Measurements from ENCODE around the gene GNAZ. TPM values are rescaled to one million over a fixed set of nuclear protein-coding genes. Genes with fewer than 3 reads are reported as not detected.

GNAZ gene
- polyA plus RNA-seq, 1 experiment, result 12.6 TPM

DNA sequence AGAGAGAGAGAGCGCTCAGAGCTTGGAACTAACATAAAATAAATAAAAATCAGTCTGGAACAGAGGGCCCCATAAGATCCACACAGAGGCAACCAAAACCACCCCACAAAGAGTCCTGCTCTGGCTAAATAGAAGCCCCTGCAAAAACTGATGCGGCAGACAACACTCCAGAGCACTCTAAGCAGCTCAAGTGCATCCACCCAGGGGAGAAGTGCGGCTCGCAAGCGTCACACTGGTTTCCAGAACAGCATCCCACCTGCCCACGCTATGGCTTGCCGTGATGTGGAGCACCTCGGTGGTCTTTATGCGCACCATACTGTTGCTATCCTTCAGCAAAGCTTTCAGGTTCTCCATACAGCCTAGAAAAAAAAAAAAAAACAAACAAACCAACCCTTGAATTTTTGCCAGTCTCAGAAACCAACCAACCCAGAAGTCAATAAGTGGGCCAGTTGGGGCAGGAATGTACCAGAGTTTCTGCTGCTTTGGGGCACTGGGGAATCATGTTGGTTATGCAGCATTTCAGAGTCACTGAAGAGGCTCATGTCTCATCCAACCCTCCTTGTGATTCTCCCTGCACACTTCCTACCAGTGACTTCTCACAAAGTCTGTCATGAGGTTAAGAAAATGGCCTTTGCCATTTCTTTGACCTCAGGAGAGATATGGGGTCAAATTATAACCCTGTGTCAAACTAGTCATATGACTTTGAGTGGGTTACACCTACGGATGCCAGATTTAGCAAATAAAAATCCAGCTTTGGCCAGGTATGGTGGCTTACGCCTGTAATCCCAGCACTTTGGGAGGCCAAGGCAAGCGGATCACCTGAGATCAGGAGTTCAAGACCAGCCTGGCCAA is 68.5 kb downstream of the GNAZ start:
- ChIA-PET CTCF (interaction anchor here (0.7 to 2.4 kb wide), 6 partner anchors 8 to 183 kb away, joined by 3 to 20 read pairs (median 11); no protein-coding TSS in a partner anchor), POLR2A (interaction anchor here (0.5 kb wide), 1 partner anchor 1389 kb away, joined by 3 read pairs; no protein-coding TSS in a partner anchor)
- Histone ChIP-seq H3K27me3 (ENCODE audit: control insufficient read depth, insufficient read depth, low read length) (0 out of 2 replicates have a peak, but pooled peaks cover 1% of the 10 kb centered on the region), H3K4me3 (ENCODE audit: low read depth, low read length) (no peak overlapping the region), H3K36me3 (ENCODE audit: control insufficient read depth, insufficient read depth, low read length) (no peaks in the 10 kb centered on the region)
- TF ChIP-seq, protein P1, sequence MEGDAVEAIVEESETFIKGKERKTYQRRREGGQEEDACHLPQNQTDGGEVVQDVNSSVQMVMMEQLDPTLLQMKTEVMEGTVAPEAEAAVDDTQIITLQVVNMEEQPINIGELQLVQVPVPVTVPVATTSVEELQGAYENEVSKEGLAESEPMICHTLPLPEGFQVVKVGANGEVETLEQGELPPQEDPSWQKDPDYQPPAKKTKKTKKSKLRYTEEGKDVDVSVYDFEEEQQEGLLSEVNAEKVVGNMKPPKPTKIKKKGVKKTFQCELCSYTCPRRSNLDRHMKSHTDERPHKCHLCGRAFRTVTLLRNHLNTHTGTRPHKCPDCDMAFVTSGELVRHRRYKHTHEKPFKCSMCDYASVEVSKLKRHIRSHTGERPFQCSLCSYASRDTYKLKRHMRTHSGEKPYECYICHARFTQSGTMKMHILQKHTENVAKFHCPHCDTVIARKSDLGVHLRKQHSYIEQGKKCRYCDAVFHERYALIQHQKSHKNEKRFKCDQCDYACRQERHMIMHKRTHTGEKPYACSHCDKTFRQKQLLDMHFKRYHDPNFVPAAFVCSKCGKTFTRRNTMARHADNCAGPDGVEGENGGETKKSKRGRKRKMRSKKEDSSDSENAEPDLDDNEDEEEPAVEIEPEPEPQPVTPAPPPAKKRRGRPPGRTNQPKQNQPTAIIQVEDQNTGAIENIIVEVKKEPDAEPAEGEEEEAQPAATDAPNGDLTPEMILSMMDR (IDR thresholded peaks at IDR 0.05; ENCODE audit: insufficient read depth, low read depth, low read length), result no peak
- no peak for DNase-seq (ENCODE audit: low read depth)

DNA sequence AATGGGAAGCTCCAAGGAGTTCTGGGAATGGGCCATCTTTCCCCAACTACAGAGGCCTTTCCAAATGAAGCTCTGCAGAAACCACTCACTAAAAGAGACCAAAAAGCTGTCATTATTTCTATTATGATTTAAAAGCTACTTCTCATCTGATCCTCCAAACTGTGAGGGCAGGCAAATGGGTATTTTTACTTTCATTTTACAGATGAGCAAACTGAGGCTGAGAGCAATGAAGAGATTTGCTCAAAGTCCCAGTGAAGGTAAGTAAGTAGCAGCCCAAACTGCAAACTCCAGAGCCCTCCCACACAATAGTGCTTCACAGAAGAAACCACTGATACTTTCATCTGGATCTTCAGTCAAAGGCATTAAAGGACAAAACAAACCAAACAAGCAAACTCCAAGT is 70.1 kb downstream of the GNAZ start:
- H3K27me3 ChIP-seq (ENCODE audit: control insufficient read depth, insufficient read depth, low read length), result no peaks in the 10 kb centered on the region
- no peak overlapping the region for H3K4me3 ChIP-seq (ENCODE audit: low read depth, low read length)
- H3K36me3 ChIP-seq (ENCODE audit: control insufficient read depth, insufficient read depth, low read length), result no peaks in the 10 kb centered on the region
- ChIA-PET CTCF (interaction anchor here (0.6 to 2.3 kb wide), 5 partner anchors 10 to 751 kb away, joined by 3 to 10 read pairs (median 5); no protein-coding TSS in a partner anchor), POLR2A (no interaction called here)
- TF ChIP-seq, protein P1 (IDR thresholded peaks at IDR 0.05; ENCODE audit: insufficient read depth, low read depth, low read length), result no peak
- no peak for DNase-seq (ENCODE audit: low read depth)

DNA sequence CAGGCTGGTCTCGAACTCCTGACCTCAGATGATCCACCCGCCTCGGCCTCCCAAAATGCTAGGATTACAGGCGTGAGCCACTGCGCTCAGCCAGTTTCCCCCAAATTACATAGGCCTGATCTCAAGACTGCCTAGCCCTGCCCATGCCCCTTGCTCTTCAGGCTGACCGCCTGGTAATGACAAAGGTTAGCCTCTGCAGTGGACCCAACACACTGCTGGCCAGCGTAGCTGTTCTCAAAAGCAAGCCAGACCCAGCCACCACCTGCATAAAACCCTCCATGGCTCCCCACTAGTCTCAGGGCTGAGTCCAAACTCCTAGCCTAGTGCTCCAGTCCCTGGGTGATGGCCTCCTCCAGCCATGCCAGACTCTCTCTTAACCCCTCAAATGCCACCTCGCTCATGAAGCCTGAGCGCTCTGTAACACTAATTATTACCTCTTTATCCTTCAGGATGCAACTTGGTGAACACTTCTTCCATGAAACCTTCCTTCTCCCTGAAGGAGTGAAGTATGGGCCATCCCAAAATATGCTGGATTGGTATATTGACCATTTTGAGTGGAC is 72.3 kb downstream of the GNAZ start:
- POLR2A ChIA-PET, result no interaction called here
- no peaks in the 10 kb centered on the region for H3K27me3 ChIP-seq (ENCODE audit: control insufficient read depth, insufficient read depth, low read length)
- TF ChIP-seq, protein P1 (IDR thresholded peaks at IDR 0.05; ENCODE audit: insufficient read depth, low read depth, low read length), result no peak
- no peak overlapping the region for H3K4me3 ChIP-seq (ENCODE audit: low read depth, low read length)
- H3K36me3 ChIP-seq (ENCODE audit: control insufficient read depth, insufficient read depth, low read length), result no peaks in the 10 kb centered on the region
- CTCF ChIA-PET, result no interaction called here
- DNase-seq (ENCODE audit: low read depth), result no peak

DNA sequence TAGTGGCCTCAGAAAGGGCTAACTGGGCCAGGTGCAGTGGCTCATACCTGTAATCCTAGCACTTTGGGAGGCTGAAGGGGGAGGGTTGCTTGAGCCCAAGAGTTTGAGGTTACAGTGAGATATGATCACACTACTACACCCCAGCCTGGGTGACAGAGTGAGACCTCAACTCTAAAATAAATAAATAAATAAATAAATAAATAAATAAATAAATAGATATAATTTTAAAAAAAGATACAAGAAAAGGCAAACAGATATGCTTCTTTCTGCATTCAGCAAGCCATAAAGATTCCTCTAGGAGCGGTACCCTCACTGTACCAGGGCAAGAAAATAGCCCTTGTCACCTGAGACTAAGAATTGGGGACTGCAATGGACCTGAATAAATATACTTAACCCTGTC is 72.8 kb downstream of the GNAZ start:
- DNase-seq (ENCODE audit: low read depth), result no peak
- Histone ChIP-seq H3K4me3 (ENCODE audit: low read depth, low read length) (no peak overlapping the region), H3K27me3 (ENCODE audit: control insufficient read depth, insufficient read depth, low read length) (no peaks in the 10 kb centered on the region), H3K36me3 (ENCODE audit: control insufficient read depth, insufficient read depth, low read length) (no peaks in the 10 kb centered on the region; the same call in 1 of the 2 replicates)
- CTCF ChIA-PET, result no interaction called here
- POLR2A ChIA-PET, result no interaction called here
- TF ChIP-seq, protein P1 (IDR thresholded peaks at IDR 0.05; ENCODE audit: insufficient read depth, low read depth, low read length), result no peak

DNA sequence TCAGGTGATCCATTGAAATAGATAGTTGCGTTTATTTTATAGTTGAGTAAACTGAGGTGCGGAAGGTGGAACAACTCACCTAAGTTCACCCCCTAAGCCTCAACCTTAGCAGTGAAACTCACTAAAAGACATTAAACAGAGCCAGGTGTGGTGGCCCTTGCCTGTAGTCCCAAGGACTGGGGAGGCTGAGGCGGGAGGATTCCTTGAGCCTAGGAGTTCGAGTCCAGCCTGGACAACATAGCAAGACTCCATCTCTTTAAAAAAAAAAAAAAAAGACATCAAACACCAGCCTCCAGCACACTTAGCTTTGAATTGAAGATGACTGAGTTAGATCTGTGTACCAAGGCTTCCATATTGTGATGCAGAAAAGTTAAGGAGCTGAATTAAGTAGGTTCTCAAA is 74.1 kb downstream of the GNAZ start:
- H3K4me3 ChIP-seq (ENCODE audit: low read depth, low read length), result no peak overlapping the region
- ChIA-PET CTCF (interaction anchor here (0.6 to 1.8 kb wide), 9 partner anchors 13 to 1283 kb away, joined by 3 to 7 read pairs (median 3); no protein-coding TSS in a partner anchor), POLR2A (no interaction called here)
- no peak for DNase-seq (ENCODE audit: low read depth)
- TF ChIP-seq, protein P1 (IDR thresholded peaks at IDR 0.05; ENCODE audit: insufficient read depth, low read depth, low read length), result no peak
- peaks cover 2% of the 10 kb centered on the region for H3K36me3 ChIP-seq (ENCODE audit: control insufficient read depth, insufficient read depth, low read length)
- H3K27me3 ChIP-seq (ENCODE audit: control insufficient read depth, insufficient read depth, low read length), result no peaks in the 10 kb centered on the region
